NCI-H1048 (cell line): ENCODE data around the gene COX17.
A peak's percentile ranks its signal among the peaks of the same experiment; 100 is the strongest.
"Not testable (repeated sequence)": the region's sequence is repeated elsewhere in the genome, so short reads cannot be mapped to it uniquely, and the experiment has no call there.

Experiments
- DNase-seq: peaks from one replicate; lab custom pipeline; 2025; lab: John Stamatoyannopoulos, UW

The COX17 gene, protein sequence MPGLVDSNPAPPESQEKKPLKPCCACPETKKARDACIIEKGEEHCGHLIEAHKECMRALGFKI

DNA sequence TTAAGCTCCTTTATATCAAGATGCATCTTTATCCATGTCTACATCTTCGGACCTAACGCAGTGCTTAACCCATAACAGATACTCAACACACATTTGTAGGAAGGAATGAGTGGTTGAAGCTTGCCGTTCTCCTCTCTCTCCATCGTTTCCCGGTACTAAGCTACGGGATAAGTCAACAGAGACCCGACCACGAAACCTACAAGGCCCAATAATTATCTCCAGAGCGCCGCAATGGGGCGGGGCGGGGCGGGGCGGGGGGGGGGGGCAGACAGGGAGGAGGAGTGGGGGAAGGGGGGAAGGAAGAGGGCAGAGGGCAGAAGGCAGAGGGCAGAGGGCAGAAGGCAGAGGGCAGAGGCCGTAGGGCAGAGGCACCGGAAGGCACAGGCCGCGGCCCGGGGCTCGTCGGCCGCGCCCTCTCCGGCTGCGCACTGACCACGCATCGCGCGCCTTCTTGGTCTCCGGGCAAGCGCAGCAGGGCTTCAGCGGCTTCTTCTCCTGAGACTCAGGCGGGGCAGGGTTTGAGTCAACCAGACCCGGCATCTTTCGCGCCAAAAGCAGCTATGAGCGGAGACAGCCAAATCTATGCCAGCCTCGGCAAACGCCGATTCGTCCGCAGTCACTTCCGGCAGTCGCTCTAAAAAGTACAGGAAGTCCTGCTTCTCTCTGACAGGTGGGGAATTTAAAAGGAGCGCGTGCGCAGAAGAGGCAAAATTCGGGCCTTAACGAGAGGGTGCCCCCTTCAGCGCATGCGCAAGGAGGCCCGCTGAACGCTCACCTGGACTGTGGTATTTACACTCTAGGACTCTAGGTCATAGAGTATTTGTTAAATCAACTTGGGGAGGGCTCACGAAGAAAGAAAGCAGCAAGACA lies at the start of gene COX17:
TSS of gene COX17 (minus strand) at position 636 of the 870 bp plus-strand sequence. CDS start at position 540, 96 bp downstream.
- peak; percentile 90 for DNase-seq

DNA sequence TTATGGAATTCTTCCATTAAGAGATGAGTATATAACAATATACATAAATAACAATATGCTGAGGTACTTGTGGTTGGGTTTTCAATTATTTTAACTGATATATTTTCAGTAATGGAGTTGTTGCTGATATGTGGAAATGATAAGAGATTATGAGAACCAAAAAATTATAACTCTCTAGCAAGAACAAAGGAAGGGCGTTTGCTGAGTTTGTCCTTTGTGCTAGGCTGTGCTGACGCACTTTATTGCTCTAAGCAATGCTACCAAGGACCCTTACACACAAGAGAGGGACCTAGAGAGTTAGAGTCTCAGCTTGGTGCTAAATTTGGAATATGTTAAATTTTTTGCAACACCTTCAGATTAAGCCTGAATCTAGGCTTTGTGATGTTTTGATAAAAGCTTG lies 49.7 kb upstream of the COX17 start:
- DNase-seq, result no peak

DNA sequence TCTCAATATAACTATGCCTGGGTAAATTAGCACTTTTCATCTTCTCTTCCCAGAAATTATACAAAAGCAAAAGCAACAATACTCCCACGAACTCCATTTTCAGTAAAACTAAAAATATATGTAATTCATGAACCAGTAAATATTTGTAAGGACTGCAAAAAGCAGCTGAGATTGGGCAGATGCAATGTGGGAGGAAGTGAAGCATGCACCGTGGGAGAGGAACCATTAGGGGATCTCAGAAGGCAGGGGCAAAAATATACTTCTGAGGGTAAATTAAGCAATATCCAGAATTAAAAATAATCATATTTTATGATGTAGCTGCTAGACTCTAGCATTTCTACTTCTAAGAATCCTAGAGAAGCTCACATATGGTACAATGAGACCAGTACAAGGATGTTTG lies 45.8 kb upstream of the COX17 start:
- DNase-seq, result no peak

DNA sequence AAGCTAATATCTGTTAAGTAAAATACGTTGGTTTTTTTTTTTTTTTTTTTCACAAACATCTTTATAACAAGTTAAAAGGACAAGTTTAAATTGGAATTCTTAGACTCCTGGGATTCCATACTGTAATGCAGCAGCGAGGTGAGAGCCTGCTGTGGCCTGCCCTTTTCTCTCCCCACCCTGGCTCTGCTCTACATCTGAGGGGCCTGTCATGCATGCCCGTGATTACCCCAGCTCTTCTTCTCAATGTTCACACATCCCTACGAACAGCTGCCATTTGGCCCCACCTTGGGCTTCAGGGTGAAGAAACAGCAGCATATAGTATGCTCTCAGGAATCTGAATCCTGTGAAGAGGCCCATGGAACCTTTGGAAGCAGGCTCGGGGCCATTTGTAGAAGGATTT lies 40.3 kb upstream of the COX17 start:
- DNase-seq, result no peak

DNA sequence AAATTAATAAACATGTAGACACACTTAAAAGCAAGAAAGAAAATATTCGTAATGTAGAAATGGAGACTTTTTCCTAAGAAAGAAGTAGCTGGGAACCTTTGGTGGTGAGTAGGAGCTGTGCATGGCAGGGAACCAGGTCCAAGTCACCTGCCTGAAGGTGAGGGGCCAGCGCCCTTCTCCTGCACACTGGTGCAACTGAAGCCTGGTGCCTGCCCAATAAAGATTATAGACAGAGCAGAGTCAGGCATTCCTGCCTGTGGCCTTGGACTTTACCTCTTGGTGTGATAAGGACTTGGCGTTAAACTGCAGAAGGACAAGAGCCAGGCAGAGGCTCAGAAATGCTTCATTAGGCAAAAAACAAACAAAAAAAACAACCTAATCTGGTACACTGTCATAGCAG lies 39.8 kb upstream of the COX17 start:
- no peak for DNase-seq

DNA sequence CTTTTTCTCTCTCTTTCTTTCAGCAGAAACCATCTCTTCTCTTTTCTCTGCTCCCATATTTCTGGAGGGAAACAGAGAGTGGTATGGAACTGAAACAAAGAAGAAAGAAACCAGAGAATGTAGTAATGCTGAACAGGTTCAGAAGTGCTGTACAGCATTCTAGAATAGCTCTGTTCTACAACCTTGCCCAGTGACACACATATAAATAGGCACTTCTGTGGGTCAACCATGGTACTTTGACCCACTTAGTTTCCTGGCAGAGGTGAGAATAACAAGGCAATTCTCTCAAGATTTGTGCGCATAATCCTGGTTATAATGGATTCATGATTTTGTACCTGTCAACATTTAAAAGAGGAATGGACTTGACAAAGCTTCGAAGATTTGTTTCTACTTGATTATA lies 37.9 kb upstream of the COX17 start:
- no peak for DNase-seq

DNA sequence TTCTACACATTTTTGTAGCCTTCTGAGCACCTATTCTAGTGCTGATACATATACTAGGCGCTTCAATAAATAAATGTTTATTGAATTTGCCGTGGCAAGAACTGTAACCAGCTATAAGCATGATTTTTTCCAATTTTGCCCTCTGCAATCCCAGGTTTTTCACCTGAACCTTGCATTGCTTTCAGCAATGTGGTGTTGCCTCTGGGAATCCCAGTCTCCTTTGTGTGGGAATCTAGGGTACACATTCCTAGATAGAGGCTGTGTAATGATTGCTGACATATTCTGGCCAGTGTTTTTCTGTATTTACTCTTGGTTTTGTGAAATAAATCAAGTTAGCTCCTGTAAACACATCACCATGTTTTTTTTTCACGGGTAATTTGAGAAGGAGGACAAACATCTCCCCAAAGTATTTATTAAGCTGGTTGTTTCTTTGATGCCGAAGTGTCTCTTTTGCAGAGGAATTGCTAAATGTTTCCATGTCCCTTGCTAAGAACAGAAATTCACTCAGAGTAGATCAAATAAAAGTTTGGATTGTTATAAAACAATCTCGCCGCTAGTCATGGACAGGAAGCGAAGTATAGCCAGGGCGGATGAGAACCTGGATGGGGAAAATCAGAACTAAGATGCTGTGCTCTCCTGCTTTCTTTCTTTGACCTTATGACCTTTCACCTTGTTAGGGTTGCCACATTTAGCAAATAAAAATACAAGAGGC lies 26.8 kb upstream of the COX17 start:
- no peak for DNase-seq

DNA sequence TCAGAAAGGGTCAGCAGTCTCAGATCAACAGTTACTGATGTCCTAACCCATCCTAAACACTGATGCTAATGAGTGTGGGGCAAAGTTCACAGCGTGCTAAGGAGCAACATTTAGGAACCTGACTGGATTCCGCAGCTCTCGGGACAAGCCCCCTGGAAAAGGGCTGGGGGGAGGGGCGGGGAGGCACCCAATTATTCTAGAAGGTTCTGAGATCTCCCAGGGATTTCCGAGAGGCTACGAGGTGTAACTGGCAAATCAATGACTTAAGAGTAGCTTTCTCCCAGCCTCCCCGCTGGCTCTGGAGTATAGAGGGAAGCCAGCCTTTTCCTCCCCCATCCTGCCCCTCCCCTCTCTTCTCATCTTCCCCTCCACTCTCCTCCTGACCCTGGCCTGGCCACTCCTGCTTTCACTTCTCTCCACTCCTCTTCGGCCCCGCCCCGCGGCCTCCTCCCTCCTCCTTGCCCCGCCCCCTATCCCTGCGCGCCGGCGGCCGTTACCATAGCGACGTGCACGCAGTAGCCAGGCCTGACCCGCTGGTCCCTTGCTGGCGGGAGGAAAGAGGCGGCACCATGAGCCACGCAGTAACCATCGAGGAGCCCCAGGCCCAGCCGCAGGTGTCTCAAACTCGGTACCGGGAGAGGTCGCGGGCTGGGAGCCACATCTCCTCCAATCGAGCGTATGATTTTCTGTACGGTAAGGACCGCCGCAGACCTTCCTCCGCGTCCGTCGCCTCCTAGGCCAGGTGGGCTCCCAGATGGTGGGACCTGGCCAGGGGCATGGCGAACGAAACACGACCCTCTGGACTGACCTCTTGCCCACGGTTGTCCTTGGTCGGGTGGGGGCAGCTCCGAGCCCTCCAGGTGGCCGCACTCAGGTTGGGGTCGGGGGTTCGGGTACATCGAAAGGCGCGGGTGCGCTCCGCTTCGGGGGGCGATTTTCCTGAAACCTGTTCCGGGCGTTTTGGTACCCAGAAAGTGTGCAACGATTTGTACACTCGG lies 25.6 kb upstream of the COX17 start, which contains the start of gene CFAP91:
TSS of gene CFAP91 (plus strand) at position 493 of the 998 bp plus-strand sequence. CDS start at position 570, 77 bp downstream.
- DNase-seq, result no peak

DNA sequence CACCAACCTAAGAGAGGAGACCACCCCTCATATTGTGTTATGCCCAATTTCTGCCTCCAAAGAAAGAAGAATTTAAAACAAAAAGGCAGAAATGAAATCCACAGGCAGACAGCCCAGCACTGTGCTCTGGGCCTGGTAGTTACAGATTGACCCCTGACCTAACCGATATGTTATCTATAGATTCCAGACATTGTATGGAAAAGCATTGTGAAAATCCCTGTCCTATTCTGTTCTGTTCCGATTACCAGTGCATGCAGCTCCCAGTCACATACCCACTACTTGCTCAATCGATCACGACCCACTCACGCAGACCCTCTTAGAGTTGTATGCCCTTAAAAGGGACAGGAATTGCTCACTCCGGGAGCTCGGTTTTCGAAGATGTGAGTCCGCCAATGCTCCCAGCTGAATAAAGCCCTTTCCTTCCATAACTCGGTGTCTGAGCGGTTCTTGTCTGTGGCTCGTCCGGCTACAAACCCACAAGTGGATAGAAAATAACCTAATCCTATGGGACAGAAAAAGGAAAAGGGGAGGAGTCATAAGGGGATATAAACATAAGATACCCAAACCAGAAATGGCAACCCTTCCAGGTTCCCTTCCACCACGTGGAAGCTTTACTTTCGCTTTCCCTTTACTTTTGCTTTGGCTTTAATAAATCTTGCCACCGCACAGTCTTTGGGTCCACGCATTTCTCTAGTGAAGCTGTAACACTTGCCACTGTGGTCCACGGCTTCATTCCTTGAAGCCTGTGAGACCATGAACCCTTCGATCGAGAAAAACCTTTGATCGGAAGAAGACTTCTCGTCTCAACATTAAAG lies 23.9 kb upstream of the COX17 start:
- no peak for DNase-seq

DNA sequence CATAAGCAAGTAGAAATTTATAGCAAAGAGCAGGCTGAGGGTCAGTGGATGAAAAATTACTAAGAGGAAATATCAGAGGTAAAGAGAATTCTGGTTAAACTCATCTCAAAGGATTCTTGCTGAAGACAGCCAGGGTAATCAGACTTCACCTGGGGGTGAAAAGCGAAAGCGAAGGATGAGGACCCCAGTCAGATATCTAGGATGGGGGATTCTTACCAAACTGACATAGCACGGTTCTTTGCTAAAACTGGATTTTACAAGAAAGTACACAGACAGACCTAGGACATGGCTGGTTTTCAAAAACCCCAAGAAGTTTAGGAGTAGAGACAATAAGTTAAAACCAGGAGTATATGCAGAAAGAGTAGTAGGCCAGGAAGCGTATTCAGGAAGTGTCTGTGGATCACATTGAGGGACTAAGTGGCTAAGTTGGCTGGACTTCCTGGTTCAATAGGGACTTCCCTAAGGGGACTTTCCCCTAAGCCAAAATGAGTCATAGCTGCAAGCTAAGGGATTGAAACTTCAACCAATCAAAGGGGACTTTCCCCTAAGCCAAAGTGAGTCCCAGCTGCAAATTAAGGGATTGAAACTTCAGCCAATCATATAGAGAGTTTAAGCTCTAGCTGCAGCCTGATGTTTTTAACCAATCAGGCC lies 23.2 kb upstream of the COX17 start:
- DNase-seq, result no peak

DNA sequence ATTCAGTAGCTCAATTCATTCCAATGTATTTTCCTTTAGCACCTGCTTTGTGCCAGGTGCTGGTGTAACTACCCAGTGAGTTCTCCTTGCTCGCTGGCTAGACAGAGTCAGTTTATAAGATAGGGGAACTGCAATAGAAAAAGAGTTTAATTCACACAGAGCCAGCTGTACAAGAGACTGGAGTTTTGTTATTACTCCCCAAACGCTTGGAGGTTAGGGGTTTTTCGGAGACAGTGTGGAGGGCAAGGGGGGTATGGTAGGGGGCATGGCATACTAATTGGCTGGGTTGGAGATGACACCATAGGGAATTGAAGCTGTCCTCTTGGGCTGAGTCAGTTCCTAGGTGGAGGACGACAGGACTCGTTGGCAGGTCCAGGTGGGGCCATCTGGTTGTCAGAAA lies 20.2 kb upstream of the COX17 start:
- DNase-seq, result no peak

DNA sequence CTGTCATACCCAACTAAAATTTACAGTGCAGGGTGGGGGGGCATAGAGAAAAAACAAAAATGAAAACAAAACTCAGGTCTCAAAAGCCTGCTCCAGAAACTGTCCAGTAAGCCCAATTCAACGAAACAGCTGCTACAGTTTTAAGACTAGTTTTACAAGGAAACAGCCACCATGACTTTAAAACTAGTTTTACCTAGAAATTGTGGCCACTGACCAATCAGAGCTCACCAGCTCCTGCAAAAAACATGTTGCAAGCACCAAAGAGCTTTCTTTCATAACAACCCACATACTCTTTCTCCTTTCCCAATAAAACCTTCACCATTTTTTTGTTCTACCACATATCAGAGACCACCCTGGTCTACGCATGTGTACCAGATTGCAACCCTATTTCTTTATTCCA lies 18.3 kb upstream of the COX17 start:
- DNase-seq, result no peak

DNA sequence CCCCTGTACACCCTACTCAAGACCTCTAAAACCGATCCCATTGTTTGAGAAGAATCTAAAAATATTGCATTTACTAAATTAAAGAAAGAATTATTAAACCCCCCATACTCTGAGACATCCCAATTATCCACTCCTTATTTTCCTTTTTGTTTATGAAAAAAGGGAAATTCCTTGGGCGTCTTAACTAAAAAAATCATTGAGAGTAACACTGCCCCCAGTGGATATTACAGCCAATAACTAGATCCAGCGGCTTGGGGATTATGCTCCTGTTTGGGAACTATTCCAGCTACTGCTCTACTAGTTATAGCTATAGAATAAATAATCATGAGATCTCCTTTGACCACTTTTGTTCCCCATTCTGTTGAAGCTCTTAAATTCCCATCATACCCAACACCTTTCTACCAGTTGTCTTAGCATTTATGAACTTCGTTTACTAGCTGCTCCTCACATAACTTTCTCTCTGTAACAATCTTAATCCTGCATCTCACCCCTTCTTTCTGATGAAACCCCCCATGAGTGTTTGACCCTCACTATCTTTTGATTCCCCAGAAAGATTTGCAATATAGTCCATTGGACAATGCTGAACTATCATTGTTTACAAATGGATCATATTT lies 12.9 kb upstream of the COX17 start:
- no peak for DNase-seq

DNA sequence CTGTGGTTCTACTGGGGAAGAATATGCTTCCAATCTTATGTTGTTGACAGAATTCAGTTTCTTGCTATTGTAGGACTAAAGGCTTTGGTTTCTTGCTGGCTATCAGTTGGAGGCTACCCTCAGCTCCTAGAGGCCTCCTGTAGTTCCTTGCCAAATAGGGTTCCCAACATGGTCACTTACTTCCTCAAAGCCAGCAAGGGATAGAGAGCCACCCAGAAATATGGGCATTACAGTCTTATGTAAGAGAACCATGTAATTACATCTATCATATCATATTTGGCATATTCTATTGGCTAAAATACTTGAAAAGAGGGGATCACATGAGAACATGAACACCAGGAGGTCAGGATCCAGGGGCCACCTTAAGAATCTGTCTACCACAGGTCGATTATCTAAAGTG lies 6.2 kb upstream of the COX17 start:
- DNase-seq, result no peak

DNA sequence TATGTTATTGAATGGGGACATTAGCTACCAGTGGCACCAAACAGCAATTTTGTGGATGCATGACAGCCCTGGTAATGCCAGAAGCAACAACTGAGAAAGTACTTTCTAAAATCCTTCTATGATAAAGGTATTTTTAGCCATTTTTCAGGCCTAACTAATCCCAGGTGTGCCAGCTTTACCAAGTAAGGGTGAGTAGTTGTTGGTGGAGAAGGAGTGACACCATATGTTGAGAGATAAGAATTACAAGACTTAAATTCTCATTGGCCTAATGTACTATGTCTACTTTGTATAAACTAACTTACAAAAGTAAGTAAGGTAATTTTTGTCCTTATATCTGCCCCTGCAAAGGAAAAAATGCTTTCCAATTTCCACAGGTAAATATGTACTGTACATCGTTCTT lies 4.1 kb upstream of the COX17 start:
- DNase-seq, result no peak

DNA sequence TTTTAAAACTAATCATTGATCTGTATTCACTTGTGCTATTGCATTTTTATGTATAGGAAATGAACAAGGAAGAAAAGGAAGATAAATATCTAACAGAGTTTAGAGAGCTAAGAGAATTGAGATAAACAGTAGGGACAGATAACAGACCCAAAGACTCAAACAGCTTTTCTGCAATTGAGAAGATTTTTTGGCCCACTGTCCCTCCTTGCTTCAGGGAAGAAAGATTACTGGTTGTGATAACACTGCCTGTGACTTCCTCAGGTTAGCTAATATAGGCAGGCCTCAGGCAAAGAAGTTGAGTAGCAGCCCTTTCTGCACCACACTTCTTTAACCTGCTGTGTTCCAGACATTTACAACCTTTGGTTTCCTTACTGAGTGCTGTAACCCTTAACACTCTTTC lies 2.7 kb upstream of the COX17 start:
- DNase-seq, result no peak

DNA sequence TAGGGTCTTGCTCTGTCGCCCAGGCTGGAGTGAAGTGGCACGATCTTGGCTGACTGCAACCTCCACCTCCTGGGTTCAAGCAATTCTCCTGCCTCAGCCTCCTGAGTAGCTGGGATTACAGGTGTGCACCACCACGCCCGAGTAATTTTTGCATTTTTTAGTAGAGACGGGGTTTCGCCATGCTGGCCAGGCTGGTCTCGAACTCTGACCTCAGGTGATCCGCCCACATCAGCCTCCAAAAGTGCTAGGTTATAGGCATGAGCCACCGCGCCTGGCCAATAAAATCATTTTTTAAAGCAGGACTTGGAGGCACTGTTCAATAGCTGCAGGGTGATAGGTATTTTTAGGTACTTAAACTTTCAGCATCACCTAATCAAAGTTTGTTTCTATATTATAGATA lies 1.0 kb upstream of the COX17 start:
- not testable (repeated sequence) for DNase-seq

DNA sequence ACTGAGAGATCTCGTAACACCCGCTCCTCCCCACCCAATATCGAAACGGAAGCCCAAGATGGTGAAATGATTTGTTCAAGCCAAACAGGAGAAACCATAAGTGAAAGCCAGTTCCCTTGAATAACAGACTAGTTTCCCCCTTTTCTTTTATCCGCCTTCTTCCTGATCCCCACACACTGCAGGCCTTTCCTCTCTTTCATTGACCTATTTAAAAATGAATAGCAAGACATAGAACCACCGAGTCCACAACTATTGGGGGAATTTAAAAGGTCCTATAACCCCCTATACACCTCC lies 382 bp upstream of the COX17 start:
- no peak for DNase-seq

DNA sequence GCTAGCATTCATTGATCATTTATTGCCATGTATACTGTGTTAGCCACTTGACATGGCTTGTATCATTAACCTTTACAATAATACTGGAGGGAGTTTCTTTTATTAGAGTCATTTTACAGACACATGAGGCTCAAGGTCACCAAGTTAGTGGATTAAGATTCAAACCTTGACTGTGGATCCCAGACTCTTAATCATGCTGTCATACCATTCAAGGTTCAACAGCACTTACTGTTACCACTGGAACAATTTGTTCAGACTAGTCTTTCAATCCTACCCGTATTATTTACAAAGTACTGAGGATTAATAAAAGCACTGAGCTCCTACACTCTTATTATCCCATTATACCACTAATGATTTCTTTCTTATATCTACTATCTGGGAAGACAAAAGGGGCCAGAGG lies 1.2 kb downstream of the COX17 start:
- no peak for DNase-seq

DNA sequence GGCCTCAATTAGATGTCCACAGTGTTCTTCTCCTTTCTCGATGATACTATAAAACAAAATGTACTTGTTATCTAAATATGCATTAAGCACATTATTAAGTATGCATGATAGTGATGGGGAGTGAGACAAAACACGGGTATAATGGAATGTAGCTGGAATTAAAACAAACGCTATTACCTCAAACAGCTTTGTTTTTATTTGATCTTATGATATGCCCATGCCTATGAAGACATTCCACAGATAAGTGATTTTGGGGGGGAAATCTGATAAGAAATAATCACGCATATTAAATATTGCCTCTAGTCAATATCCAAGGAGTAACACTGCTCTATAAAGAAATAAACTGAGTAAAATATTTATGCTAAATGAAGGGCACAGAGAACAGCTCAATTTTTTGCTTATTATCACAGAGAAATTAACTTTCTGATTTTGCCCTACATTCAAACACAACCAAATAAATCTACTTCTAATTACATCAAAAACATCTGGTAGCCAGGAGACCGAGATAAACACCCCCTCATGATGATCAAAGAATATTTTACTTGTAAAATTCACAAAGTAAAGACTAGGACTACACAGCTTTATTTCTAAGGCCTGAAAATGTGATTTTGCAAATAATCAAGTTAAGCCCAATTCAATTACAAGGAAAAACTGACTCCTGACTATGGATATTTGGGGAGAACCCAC lies 1.9 kb downstream of the COX17 start:
- no peak for DNase-seq
